ENCODE results near the gene CD276. TPM values are rescaled to one million over a fixed set of nuclear protein-coding genes. Genes with fewer than 3 reads are reported as not detected.

CD276 gene
- total RNA-seq, 1 experiment from 2014 or later, result 133 TPM

DNA sequence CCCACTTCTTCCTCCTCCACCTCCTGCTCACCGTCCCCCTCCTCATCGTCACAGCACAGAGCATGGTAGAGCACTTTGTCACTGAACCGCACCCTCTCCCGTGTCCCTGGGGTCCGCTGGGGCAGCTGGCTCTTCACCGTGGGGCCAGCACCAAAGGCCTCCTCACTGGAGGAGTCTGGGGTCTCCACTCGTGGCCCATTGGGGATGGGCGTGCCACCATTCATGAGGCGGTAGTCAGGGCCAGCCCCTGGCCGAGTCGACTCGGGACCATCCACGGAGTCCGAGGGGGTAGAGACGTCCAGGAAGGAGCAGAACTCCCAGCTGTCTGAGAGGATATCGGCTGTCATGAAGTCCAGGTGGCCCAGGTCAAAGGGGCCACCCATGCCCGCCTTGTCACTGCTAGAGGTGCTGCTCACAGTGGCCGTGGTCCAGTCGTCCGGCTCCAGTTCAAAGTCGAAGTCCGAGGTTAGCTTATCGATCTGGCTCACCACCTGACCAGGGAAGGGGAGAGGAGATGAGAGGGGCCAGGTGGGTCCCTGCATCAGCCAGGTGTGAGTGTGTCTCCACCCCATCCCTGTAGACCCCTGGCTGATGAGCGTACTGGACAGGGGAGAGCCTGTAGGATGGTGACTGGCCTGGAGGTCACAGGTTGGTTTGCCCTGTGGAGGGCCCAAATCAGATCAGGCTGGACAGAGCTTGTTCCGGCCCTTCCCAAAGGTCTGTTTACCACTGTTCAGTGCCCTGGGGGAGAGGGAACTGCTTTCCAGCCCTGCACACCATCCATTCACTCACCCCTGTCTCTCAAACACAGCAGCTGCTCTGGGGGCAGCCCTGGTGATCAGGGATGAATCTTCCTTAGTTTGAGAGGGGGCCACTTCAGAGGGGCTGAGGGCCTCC is 56.2 kb downstream of the CD276 start:
- H3K79me2 ChIP-seq (ENCODE audit: insufficient read depth, low read length), result no peaks in the 10 kb centered on the region
- no peak overlapping the region for H2BK120ac ChIP-seq (ENCODE audit: low read depth, low read length, poor library complexity, severe bottlenecking)
- H2BK15ac ChIP-seq (ENCODE audit: low read depth, low read length), result no peak overlapping the region
- no peak for DNase-seq
- no peaks in the 10 kb centered on the region for H3K9me3 ChIP-seq (ENCODE audit: control insufficient read depth, low read depth, low read length)
- no peaks in the 10 kb centered on the region; the same call in 1 of the 2 replicates for H3K4me1 ChIP-seq (ENCODE audit: insufficient read depth, low read length)
- no peak overlapping the region for H4K91ac ChIP-seq (ENCODE audit: insufficient read length, low read depth, low read length)
- H4K8ac ChIP-seq (replicated peaks; ENCODE audit: insufficient read length, low read depth, low read length), result no peak overlapping the region
- H3K23ac ChIP-seq (ENCODE audit: insufficient read length, low read depth, low read length), result no peak overlapping the region
- H3K79me1 ChIP-seq (ENCODE audit: insufficient read depth, low read depth, low read length, poor library complexity, severe bottlenecking), result no peaks in the 10 kb centered on the region
- H3K4me3 Mint-ChIP-seq, result no peak overlapping the region
- no peak overlapping the region for H3K56ac ChIP-seq (ENCODE audit: insufficient read length, low read depth, low read length)
- H3K9me3 Mint-ChIP-seq, result no peaks in the 10 kb centered on the region
- H2BK5ac ChIP-seq (ENCODE audit: insufficient read length, low read length), result no peak overlapping the region
- TF ChIP-seq, protein P1, sequence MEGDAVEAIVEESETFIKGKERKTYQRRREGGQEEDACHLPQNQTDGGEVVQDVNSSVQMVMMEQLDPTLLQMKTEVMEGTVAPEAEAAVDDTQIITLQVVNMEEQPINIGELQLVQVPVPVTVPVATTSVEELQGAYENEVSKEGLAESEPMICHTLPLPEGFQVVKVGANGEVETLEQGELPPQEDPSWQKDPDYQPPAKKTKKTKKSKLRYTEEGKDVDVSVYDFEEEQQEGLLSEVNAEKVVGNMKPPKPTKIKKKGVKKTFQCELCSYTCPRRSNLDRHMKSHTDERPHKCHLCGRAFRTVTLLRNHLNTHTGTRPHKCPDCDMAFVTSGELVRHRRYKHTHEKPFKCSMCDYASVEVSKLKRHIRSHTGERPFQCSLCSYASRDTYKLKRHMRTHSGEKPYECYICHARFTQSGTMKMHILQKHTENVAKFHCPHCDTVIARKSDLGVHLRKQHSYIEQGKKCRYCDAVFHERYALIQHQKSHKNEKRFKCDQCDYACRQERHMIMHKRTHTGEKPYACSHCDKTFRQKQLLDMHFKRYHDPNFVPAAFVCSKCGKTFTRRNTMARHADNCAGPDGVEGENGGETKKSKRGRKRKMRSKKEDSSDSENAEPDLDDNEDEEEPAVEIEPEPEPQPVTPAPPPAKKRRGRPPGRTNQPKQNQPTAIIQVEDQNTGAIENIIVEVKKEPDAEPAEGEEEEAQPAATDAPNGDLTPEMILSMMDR (conservative IDR thresholded peaks at IDR 0.05), result no peak
- no peak overlapping the region for H2AK5ac ChIP-seq (ENCODE audit: insufficient read length, low read length)
- no peaks in the 10 kb centered on the region for H4K20me1 ChIP-seq (ENCODE audit: control insufficient read depth, insufficient read depth, insufficient read length)
- H2BK12ac ChIP-seq (ENCODE audit: insufficient read length, low read depth, low read length), result no peak overlapping the region
- H3K27me3 Mint-ChIP-seq (ENCODE audit: low read depth), result peaks cover 2% of the 10 kb centered on the region; the same call in 1 of the 2 replicates
- no peak overlapping the region for H3K27ac ChIP-seq (ENCODE audit: insufficient read length, low read depth, low read length)
- H2BK20ac ChIP-seq (ENCODE audit: low read depth, low read length, poor library complexity, severe bottlenecking), result no peak overlapping the region
- no peak overlapping the region for H3K9ac ChIP-seq (ENCODE audit: extremely low read depth, insufficient read length, low read length)
- H3K4me1 Mint-ChIP-seq, result peaks cover 12 to 16% of the 10 kb centered on the region in 2 experiments
- no peak overlapping the region; the same call in 1 of the 2 replicates for H3K14ac ChIP-seq (ENCODE audit: insufficient read depth, low read length)
- H3K4me2 ChIP-seq (ENCODE audit: insufficient read depth, insufficient read length, low read length), result no peak overlapping the region
- no peak overlapping the region for H4K5ac ChIP-seq (ENCODE audit: insufficient read length, low read depth, low read length)
- no peak overlapping the region for H3T11ph ChIP-seq (ENCODE audit: low read length)
- no peak overlapping the region for H3K4ac ChIP-seq (ENCODE audit: low read depth, low read length)
- no peaks in the 10 kb centered on the region for H3K36me3 Mint-ChIP-seq (ENCODE audit: insufficient read depth in 1 of 3, low read depth in 3 of 3)
- no CpG with 5 or more reads among the region's 25 CpGs for WGBS (ENCODE audit: extremely low coverage, insufficient read length, low lambda C conversion rate)
- peak overlapping the region in 1 of 3 experiments; percentile 86; a peak in 1 of 7 replicates for H3K27ac Mint-ChIP-seq
- no peak overlapping the region for H2AFZ ChIP-seq (ENCODE audit: low read length)
- H3K27me3 ChIP-seq (ENCODE audit: insufficient read depth, low read length), result no peaks in the 10 kb centered on the region
- H3K18ac ChIP-seq (ENCODE audit: insufficient read length, low read depth, low read length), result no peak overlapping the region
- no peaks in the 10 kb centered on the region for H3K23me2 ChIP-seq (ENCODE audit: insufficient read length, low read depth, low read length, poor library complexity, severe bottlenecking)
